Nasal cavity respiratory epithelium epithelial cell of viscerocranial mucosa (primary cell): ENCODE data around the gene SKIC8. TPM values are rescaled to one million over a fixed set of nuclear protein-coding genes. Genes with fewer than 3 reads are reported as not detected.

Experiments used
- total RNA-seq: library from RNA; depleted of rRNA; stranded (reverse); fragments of >200 nt; gene quantifications from 2 replicates; pipeline ENCODE4 v1.2.3, GENCODE V29; 2014

Gene SKIC8
- 41.4 and 53.3 TPM in 2 replicates for total RNA-seq

DNA sequence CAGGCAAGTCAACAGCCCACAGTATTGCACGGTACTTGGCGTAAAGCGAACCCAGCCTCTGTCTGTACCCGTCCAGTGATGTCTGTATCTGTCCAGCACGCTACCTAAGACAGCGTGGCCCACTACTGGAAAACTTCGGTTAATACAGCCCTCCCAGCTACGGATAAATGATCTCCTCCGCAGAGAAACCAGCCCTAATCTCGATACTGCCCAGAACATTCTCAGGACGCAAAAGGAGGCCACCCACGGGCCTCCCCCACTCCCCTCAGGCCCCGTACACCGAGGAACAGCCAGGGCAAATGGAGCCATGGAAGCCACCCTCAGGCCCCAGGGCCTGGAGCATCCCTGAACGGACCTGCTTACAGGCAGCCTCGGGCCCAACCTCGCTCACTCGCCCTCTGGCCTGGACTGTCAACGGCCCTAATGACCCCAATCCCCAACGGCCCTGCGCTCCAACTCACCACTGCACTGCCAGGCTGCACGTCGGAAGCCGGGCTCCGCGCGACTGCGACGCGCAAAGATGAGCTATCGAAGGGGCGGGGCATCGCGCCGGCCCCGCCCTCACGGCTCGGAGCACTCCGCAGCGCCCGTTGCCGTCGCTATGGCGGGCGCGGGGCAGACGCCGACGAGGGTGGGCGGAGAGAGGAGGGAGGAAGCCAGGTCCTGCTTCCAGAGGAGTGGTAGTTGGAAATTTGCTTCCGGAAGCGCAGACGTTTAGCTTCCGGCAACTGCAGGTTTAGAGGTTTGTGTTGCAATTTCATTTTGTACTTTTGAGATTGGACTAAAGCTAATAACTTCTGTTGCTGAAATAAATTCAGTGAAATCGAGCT, at the start of gene SKIC8:
Gene SKIC8, minus strand, starts transcription at position 509 of the 830 bp plus-strand sequence. CDS start 3,923 bp downstream, outside the sequence.

DNA sequence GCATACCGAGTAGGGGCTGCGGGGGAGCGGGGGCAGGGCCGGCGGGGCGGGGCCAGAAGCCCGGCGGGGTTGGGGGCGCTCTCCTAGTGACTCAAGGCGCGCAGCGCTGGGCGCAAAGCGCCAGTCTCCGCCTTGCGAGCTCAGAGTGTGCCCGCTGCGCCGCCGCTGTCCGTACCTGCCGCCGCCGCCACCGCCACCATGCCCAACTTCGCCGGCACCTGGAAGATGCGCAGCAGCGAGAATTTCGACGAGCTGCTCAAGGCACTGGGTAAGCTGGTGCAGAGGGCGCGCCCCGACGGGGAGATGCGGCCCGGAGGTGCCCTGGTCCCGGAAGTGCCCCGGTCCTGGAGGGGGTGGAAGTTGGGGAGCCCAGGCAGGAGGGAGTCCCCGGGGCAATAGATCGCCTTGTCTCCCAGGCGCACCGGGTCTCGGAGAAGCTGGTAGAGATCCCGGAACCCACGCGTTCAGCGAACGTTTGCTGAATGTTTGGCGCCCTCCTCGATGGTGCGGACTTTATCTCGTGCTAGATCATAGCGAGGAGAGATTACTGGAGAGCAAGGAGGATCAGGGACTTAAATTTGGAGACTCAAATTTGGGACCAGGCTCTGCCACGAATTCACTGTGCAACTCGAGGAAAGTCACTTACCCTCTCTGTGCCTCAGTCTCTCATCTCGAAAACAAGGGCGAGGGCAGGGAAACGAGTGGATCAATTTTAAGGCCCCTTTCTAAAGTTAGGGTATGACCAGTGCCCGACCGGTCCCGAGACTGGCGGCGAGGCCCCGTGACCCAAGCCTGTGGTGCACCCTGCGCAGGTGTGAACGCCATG, 41.0 kb upstream of the SKIC8 start, which contains the start of gene CRABP1:
Gene CRABP1, plus strand, starts transcription at position 123 of the 826 bp plus-strand sequence. Its CDS starts 76 bp downstream, at position 199.

DNA sequence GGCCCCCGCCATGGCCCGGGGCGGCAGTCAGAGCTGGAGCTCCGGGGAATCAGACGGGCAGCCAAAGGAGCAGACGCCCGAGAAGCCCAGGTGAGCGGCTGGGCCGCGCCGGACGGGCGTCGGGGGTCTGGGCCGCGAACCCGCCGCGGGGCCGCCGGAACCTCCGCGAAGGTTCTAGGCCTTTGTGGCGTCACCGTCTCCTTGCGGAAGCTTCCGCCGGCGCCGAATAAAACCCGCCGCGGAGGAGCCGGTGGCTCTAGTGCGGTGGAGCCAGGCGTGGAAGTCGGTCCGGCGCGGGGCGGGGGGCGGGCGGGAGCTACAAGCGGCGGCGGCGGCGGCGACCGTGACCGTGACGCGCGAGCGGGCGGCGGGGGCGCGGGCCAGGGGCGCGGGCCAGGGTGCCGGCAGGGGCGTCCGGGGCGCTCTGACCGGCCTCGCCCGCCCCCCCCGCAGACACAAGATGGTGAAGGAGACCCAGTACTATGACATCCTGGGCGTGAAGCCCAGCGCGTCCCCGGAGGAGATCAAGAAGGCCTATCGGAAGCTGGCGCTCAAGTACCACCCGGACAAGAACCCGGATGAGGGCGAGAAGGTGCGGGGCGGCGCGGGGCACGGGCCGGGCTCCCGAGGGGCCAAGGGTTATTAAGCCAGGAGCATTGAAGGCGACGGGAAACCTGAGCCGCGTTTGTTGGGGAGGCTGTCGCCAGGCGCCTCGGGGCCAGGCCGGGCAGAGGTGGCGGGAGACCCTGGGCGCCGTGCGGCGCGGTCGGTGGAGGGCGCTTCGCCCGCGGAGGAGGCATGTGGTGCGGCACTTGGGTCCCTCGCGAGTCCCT, 34.9 kb downstream of the SKIC8 start, which contains the start of gene DNAJA4:
Gene DNAJA4, plus strand, starts transcription at position 259 of the 833 bp plus-strand sequence. Its CDS starts 202 bp downstream, at position 461.

DNA sequence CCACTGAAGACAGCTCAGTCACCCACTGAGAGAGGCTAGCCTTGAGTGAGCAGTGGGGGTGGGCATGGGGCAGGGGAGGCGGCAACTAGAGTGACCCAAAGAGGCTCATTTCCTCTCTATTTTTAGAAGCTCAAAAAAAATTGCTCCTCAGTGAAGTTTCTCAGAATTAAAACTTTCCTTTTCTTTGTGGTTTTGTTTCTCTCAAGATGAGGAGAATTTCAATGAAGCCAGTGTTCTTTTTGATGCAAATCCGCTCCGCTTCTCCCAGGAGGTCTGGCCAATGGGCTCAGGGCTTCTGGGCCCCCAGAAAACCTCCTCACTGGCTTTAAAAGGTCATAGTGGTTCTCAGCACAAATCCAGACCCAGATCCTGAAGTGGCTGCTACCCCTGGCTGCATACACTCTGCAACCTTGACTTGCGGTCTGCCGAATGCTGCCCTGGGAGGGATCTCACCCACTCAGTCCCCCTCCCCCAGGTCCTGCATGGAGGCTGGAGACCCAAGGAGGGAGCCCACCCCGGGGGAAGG, 64.8 kb downstream of the SKIC8 start, which contains the start of gene ACSBG1:
Gene ACSBG1, minus strand, starts transcription at position 51 of the 526 bp plus-strand sequence. CDS start 64 bp downstream, outside the sequence.

Other genes starting within 250 kb of the SKIC8 start
- gene TBC1D2B, start 221.9 kb downstream of the SKIC8 start, total RNA-seq = 13.3 and 43.2 TPM in 2 replicates
- not detected in 2 replicates for gene SH2D7, start 207.0 kb downstream of the SKIC8 start, total RNA-seq
- gene CIB2, start 168.2 kb downstream of the SKIC8 start, total RNA-seq = 1.4 and 5.6 TPM in 2 replicates
- 28.0 and 57.5 TPM in 2 replicates for gene IDH3A, start 150.2 kb downstream of the SKIC8 start, total RNA-seq
- gene ACSBG1, start 65.0 kb downstream of the SKIC8 start, total RNA-seq = not detected in 2 replicates
- gene DNAJA4, start 35.0 kb downstream of the SKIC8 start, total RNA-seq = 5.8 and 17.3 TPM in 2 replicates
- gene CRABP1, start 40.7 kb upstream of the SKIC8 start, total RNA-seq = not detected in 2 replicates
- 17.8 and 32.7 TPM in 2 replicates for gene IREB2, start 138.6 kb upstream of the SKIC8 start, total RNA-seq
- 1.4 and 2.6 TPM in 2 replicates for gene HYKK, start 208.0 kb upstream of the SKIC8 start, total RNA-seq
- 153 and 164 TPM in 2 replicates for gene PSMA4, start 240.8 kb upstream of the SKIC8 start, total RNA-seq